Hepatocyte (in vitro differentiated cells): ENCODE measurements around the gene PTGER2. TPM values are rescaled to one million over a fixed set of nuclear protein-coding genes. Genes with fewer than 3 reads are reported as not detected.

Experiments
- DNase-seq: peaks from one replicate; pipeline ENCODE4 v3.0.0-alpha.2; 2016; ENCODE audit warnings: low spot score
- H2AFZ ChIP-seq: fragments of 200-600 bp; sonication (generic); 2 replicates; pipeline ENCODE4 v1.6.0; 2016; ENCODE audit warnings: antibody characterized with exemption, mild to moderate bottlenecking
- H3K27ac ChIP-seq: fragments of 200-600 bp; sonication (generic); 2 replicates; pipeline ENCODE4 v1.5.1; 2016; ENCODE audit warnings: mild to moderate bottlenecking
- H3K27me3 ChIP-seq: fragments of 200-600 bp; sonication (generic); 2 replicates; pipeline ENCODE4 v1.6.1; 2016
- H3K36me3 ChIP-seq: fragments of 200-600 bp; sonication (generic); replicated peaks from 2 replicates; pipeline ENCODE4 v1.5.1; 2016; ENCODE audit warnings: low read depth; ENCODE audit not compliant: insufficient read depth
- H3K4me1 ChIP-seq: fragments of 200-600 bp; sonication (generic); 2 replicates; pipeline ENCODE4 v1.5.1; 2016; ENCODE audit warnings: mild to moderate bottlenecking, moderate library complexity; ENCODE audit not compliant: insufficient read depth
- H3K4me2 ChIP-seq: fragments of 200-600 bp; sonication (generic); 2 replicates; pipeline ENCODE4 v1.6.0; 2016
- H3K4me3 ChIP-seq: fragments of 200-600 bp; sonication (generic); 2 replicates; pipeline ENCODE4 v1.5.1; 2016; ENCODE audit warnings: mild to moderate bottlenecking
- H3K79me2 ChIP-seq: fragments of 200-600 bp; sonication (generic); 2 replicates; pipeline ENCODE4 v1.6.0; 2017; ENCODE audit warnings: mild to moderate bottlenecking
- H3K9me2 ChIP-seq: fragments of 200-600 bp; sonication (generic); replicated peaks from 2 replicates; pipeline ENCODE4 v1.6.0; 2017; ENCODE audit warnings: mild to moderate bottlenecking; ENCODE audit not compliant: insufficient read depth
- H3K9me3 ChIP-seq: fragments of 200-600 bp; sonication (generic); 2 replicates; pipeline ENCODE4 v1.5.1; 2016; ENCODE audit warnings: low read depth, mild to moderate bottlenecking
- H4K20me1 ChIP-seq: fragments of 200-600 bp; sonication (generic); 2 replicates; pipeline ENCODE4 v1.6.0; 2016; ENCODE audit warnings: mild to moderate bottlenecking; ENCODE audit not compliant: insufficient read depth, poor library complexity, severe bottlenecking
- EZH2 ChIP-seq: fragments of 200-600 bp; sonication (generic); IDR thresholded peaks from 2 replicates; pipeline ENCODE4 v1.6.1; 2016; ENCODE audit warnings: antibody characterized with exemption, mild to moderate bottlenecking, borderline replicate concordance
- EZH2phosphoT487 ChIP-seq: fragments of 200-600 bp; sonication (generic); IDR thresholded peaks from one replicate; pipeline ENCODE4 v1.6.1; 2018; ENCODE audit warnings: antibody characterized with exemption, mild to moderate bottlenecking, low read depth, moderate library complexity; ENCODE audit not compliant: unreplicated experiment, severe bottlenecking
- WGBS: methylation state at CpG from one replicate; pipeline ENCODE4 v1.1.6; 2016; ENCODE audit warnings: low lambda C conversion rate; ENCODE audit errors: missing lambda C conversion rate; 5-methylcytosine and 5-hydroxymethylcytosine counted together
- polyA plus RNA-seq: library from polyadenylated mRNA; unstranded; fragments of >200 nt; fragmentation: Nextera tagmentation; extraction: Ambion mirVana; gene quantifications from 2 replicates; pipeline ENCODE4 v1.2.1, GENCODE V29; 2016
- total RNA-seq: library from RNA; depleted of rRNA; stranded (reverse); fragments of >200 nt; gene quantifications from 2 replicates; pipeline ENCODE4 v1.2.3, GENCODE V29; 2014
- TF ChIP-seq, protein P1 (sequence below): fragments of 200-600 bp; sonication (generic); IDR thresholded peaks from 2 replicates; pipeline ENCODE4 v1.5.1; 2016; ENCODE audit warnings: antibody characterized with exemption, mild to moderate bottlenecking; ENCODE audit not compliant: poor library complexity

The PTGER2 gene
- total and polyA plus RNA-seq, 2 experiments from 2014 or later = 18.5 to 49.3 TPM

DNA sequence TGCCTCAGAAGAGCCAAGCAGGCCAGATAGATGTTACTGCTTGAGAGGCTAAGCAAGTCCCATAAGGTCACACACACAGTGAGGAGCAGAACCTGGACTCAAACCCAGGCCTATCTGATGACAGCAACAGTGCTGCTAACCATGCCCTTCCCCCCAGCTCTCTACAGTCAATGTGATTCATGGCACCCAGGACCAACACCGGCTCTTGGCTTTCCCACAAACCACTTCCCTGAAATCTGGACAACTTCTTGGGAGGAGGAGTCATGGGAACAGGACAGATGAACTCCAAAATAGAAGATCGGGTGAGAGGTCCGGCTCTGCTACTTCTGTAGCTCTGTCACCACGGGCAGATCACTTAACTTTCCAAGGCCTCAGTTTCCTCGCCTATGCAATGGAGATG, 47.3 kb upstream of the PTGER2 start:
- Histone ChIP-seq H3K4me2 (peak overlapping the region; percentile 91), H3K27ac (no peak overlapping the region)
- 85% methylated on average over 5 of the region's 5 CpGs for WGBS

GRCh38 chr14:52267501-52268278, 46.4 kb upstream of the PTGER2 start, which contains the start of gene PTGDR:
Gene PTGDR, plus strand, starts transcription at chr14:52267698. Its CDS starts 117 bp downstream, at chr14:52267815.
- Histone ChIP-seq H3K79me2 (no peaks in the 10 kb centered on the region), H3K36me3 (no peaks in the 10 kb centered on the region), H3K4me1 (peaks cover 8% of the 10 kb centered on the region), H3K27me3 (peaks cover 46% of the 10 kb centered on the region), H3K27ac (no peak within 1 kb of the TSS), H3K9me3 (no peaks in the 10 kb centered on the region), H3K4me2 (peak within 1 kb of the TSS; percentile 91), H2AFZ (peak within 1 kb of the TSS; percentile 63), H4K20me1 (no peaks in the 10 kb centered on the region), H3K4me3 (peak within 1 kb of the TSS; percentile 18), H3K9me2 (no peaks in the 10 kb centered on the region)
- 2% methylated on average over 62 of the region's 63 CpGs for WGBS
- DNase-seq = peak; percentile 16
- no peak for TF ChIP-seq EZH2phosphoT487

More for the DNA sequence above, 47.3 kb upstream of the PTGER2 start:
- no peak for DNase-seq
- Histone ChIP-seq H3K4me3 (no peak overlapping the region), H3K79me2 (no peaks in the 10 kb centered on the region), H3K9me2 (no peaks in the 10 kb centered on the region), H3K4me1 (peaks cover 8% of the 10 kb centered on the region), H2AFZ (no peak overlapping the region), H4K20me1 (no peaks in the 10 kb centered on the region), H3K9me3 (no peaks in the 10 kb centered on the region), H3K36me3 (no peaks in the 10 kb centered on the region), H3K27me3 (peaks cover 46% of the 10 kb centered on the region)
- TF ChIP-seq, protein P1, sequence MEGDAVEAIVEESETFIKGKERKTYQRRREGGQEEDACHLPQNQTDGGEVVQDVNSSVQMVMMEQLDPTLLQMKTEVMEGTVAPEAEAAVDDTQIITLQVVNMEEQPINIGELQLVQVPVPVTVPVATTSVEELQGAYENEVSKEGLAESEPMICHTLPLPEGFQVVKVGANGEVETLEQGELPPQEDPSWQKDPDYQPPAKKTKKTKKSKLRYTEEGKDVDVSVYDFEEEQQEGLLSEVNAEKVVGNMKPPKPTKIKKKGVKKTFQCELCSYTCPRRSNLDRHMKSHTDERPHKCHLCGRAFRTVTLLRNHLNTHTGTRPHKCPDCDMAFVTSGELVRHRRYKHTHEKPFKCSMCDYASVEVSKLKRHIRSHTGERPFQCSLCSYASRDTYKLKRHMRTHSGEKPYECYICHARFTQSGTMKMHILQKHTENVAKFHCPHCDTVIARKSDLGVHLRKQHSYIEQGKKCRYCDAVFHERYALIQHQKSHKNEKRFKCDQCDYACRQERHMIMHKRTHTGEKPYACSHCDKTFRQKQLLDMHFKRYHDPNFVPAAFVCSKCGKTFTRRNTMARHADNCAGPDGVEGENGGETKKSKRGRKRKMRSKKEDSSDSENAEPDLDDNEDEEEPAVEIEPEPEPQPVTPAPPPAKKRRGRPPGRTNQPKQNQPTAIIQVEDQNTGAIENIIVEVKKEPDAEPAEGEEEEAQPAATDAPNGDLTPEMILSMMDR = no peak
- TF ChIP-seq EZH2phosphoT487 (no peak), EZH2 (no peak)

GRCh38 chr14:52268279-52269061, 45.6 kb upstream of the PTGER2 start:
- peak overlapping the region; percentile 33 for H2AFZ ChIP-seq
- no peak overlapping the region for H3K27ac ChIP-seq

More at GRCh38 chr14:52268279-52269061, 45.6 kb upstream of the PTGER2 start:
- H3K9me2 ChIP-seq = no peaks in the 10 kb centered on the region
- H3K4me3 ChIP-seq = peak overlapping the region; percentile 18
- H4K20me1 ChIP-seq = no peaks in the 10 kb centered on the region
- TF ChIP-seq, protein P1 = no peak
- TF ChIP-seq EZH2 (peak; percentile 67), EZH2phosphoT487 (peak; percentile 38)
- H3K36me3 ChIP-seq = no peaks in the 10 kb centered on the region
- H3K4me1 ChIP-seq = peaks cover 8% of the 10 kb centered on the region
- H3K4me2 ChIP-seq = peak overlapping the region; percentile 91
- DNase-seq = peak; percentile 14
- H3K27me3 ChIP-seq = peaks cover 46% of the 10 kb centered on the region
- no peaks in the 10 kb centered on the region for H3K79me2 ChIP-seq
- H3K9me3 ChIP-seq = no peaks in the 10 kb centered on the region
- 3% methylated on average over 54 of the region's 54 CpGs for WGBS
